HG03095 (cell line): Measurements from ENCODE around the gene LAMB1.
"Not testable (repeated sequence)": the region's sequence is repeated elsewhere in the genome, so short reads cannot be mapped to it uniquely, and the experiment has no call there.

Experiments used
- ATAC-seq: cut with Tn5 transposase; IDR thresholded peaks from one replicate; pipeline ENCODE4 v1.9.1; 2021; ENCODE audit warnings: moderate library complexity; ENCODE audit not compliant: unreplicated experiment

The LAMB1 gene

GRCh38 chr7:107973861-107974260 lies 29.1 kb downstream of the LAMB1 start:
- ATAC-seq, result no peak

DNA sequence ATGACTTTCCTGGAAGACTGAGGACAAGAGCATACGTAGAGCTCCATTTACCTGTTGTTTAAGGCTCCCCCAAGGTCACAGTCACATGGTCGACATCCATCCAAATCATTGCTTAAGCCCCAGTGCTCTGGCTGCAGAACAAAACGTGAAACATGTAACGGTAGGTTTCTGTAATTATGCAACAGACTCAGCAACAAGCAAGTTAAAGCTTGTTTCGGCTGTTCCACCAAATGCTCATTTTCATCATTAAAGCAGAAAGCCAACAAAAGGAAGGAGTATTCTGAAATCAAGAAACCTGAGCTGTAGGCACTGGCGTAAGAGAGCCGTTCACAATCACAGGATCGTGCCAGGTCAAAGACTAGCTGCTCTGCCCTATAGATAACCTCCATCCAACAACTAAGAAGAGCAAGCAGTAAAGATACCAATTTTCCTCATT lies 30.0 kb downstream of the LAMB1 start:
- ATAC-seq, result no peak

DNA sequence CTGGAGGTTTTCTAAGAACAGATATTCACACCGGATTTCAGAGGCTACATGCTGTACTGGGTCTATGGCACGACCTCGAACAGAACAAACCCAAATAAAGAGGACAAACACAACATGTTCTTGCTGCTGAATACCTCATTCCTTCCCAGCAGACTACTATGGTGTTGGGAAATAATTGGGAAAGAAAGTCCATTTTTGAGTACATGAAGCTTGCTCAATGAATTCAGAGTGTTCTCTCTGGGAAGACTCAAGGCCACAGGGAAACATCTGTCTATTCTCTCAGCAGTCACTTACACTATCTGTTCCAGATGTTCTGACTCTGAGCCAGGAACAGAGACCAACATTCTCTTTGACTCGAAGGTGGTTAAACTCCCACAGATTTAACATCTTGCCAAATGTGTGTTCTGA lies 30.9 kb downstream of the LAMB1 start:
- no peak for ATAC-seq

DNA sequence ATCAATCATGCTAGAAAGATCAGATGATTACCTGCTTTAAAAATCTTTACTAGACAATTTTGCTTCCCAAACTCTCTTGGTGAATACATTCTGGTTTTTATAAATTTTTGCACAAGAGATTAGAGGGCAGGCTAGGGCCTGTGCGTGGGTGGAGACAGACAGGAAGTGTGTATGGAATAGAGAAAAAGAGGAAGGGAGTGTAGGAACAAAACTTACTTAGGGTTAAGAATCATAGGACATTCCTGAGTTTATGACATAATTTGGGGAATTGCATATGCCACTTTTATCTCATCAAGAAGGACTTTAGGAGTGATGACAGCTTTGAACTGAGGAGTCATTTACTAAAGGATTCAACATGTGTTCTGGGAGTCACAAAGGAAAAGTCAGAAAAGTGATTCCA lies 31.3 kb downstream of the LAMB1 start:
- ATAC-seq, result no peak

- no peak for ATAC-seq
Measured at GRCh38 chr7:107971100-107971499, 31.9 kb downstream of the LAMB1 start.

GRCh38 chr7:107969856-107970255 lies 33.1 kb downstream of the LAMB1 start:
- no peak for ATAC-seq

DNA sequence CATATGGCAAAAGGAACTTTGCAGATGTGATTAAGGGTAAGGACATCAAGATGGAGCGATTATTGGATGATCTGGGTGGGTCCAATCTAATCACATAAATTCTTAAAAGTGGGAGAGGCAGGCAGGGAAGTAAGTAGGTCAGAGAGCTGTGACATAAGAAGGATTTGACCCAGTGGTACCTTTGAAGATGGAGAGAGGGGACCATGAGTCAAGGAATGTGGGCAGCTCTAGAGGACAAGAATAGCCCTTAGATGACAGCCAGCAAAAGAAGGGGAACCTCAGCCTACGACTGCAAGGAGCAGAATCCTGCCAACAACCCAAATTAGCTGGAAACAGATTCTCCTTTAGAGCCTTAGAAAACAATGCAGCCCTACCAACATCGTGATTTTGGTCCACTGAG lies 34.5 kb downstream of the LAMB1 start:
- ATAC-seq, result no peak

DNA sequence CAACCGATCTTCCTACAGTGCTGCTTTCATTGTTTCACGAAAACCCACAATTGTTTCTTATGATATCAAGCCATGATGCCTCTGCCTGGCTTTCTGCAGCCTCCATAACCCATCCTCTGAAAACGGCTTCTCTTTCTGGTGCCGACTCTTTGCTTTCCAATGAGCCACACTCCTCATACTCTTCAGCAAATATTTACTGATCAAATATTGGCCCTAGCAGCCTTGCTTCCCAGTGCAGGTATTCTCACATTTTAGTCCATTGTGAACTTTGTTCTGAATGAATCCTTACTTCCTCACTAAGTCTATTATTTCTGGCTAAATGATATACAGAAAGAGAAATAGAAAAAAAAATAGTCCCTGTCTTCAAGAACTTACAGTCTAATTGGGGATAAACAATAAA lies 35.5 kb downstream of the LAMB1 start:
- no peak for ATAC-seq

DNA sequence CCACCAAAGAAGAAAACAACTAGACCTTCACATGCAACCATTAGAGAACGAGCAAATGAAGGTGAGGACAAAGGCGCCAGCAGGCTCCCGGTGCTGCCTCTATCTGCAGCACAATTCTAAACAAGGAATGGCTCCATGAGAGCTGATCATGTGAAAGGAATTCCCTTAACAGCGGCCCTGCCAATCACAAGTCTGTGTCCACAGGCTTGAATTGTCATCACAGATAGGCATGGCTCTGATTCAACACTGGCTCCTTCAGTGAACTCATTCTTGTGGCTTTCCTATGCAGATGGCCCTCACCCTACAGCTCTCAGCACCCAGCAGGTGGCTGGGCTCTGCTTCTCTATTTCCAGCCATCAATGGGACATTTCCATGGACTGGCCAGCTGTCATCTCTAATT lies 36.2 kb downstream of the LAMB1 start:
- ATAC-seq, result no peak

DNA sequence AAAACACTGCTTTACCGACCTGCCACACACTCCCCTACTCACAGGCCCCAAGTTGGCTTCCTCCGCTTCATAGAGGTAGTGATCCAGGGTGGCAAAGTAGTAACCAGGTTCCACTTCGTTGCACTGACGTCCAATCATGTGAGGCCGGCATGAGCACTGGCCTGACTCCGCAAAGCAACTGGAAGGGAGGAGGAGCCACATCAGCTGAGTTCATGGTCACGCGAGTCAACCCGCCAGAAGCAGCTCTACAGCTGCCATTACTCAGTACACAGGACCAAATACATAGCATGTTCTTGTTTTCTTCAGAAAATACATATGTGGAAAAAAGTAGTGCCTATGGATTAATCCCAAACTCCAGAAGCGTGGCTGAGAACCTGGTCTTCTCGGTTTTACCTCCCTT lies 38.5 kb downstream of the LAMB1 start:
- no peak for ATAC-seq

- ATAC-seq, result no peak
Measured at GRCh38 chr7:107962817-107963216, 40.1 kb downstream of the LAMB1 start.

- no peak for ATAC-seq
Measured at GRCh38 chr7:107961405-107961804, 41.6 kb downstream of the LAMB1 start.

DNA sequence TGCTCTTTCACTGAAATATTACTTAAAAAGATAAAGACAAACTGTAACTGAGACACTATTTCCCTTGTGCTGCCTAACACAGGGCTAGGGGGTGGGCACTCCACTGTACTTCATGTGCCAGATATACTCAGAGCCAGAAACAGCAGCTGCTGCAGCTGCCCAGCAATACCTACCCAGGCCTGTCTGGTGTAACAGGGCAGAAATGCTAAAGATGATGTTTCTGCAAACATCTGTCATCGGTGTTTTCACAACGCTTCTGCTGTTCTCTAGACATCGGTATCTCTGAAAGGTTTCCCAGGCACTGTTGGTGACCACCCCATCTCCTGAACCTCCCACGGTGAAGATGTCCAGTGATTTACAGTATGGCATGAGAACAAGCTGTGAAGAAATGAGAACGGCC lies 42.7 kb downstream of the LAMB1 start:
- no peak for ATAC-seq

- no peak for ATAC-seq
Measured at GRCh38 chr7:107959527-107959898, 43.4 kb downstream of the LAMB1 start.

- ATAC-seq, result no peak
Measured at GRCh38 chr7:107958764-107959526, 44.0 kb downstream of the LAMB1 start.

DNA sequence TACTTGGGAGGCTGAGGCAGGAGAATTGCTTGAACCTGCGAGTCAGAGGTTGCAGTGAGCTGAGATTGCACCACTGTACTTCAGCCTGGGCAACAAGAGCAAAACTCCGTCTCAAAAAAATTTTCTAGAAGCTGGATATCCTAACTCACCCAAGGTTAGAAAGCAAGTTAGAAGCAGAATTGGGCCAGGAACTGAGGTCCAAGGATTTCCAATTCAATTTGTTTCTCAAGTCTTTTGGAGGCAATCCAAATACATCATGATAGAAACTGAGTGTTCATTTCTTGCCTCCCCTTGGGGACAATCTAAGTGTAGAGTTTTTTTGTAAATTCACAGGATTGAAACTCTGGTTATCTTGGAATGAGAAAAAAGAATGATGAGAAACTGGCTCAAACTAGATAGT lies 45.5 kb downstream of the LAMB1 start:
- no peak for ATAC-seq

- ATAC-seq, result not testable (repeated sequence)
Measured at GRCh38 chr7:107956950-107957349, 46.0 kb downstream of the LAMB1 start.

DNA sequence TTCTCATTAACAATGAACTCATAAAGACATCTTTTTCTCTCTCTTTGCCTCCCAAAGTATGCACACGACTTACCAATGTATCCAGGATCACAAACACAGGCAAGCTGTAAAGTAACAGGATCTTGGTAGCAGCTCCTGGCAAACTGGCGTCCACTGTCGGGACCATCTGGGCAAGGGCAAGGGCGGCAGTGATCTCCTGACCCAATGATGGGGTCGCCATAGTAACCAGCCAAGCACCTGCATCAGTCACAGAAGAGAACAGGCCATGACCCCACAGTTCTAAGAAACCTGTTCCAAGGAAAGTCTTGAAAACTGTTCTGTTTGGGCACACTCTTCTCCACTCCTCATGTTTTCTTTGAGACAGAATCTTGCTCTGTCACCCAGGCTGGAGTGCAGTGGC lies 47.6 kb downstream of the LAMB1 start:
- ATAC-seq, result no peak

DNA sequence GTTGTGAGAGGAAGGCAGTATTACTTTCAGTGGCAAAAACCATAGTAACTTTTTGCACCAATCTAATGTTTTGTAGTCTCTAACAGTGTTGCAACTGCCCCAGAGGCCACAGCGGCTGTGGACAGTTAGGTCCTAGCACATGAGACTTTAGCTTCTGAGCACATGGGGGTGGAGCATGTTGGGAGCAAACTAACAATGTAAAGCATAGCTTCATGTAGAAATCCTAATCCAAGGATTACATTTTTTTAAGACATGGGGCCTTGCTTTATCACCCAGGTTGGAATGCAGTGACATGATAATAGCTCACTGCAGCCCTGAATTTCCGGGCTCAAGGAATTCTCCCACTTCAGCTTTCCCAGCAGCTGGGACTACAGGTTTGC lies 49.0 kb downstream of the LAMB1 start:
- ATAC-seq, result no peak

DNA sequence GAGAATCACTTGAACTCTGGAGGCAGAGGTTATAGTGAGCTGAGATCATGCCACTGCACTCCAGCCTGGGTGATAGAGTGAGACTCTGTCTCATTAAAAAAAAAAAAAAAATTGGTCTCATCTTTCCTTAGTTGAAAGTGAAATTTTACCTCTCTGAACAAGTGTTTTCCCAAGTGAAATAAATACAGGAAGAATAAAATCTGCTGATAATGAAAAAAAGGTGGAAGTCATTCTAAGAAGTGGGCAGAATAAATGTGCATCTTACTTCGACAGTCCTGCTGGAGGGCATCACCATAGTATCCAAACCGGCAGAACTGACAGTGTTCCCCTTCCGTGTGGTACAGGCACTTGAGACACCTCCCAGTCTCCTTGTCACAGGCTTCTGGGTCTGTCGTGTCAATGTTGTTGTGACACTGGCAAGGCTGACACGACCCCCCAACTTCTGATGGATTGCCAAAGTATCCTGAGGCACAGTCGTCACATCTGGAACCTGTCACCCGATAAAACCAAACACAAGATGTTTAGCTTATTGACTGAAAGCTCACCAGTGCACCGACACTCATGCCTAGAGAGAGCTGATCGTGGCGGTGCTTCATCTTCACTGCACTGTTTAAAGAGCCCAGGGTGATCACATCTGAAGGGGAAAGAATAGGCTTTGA lies 49.6 kb downstream of the LAMB1 start:
- ATAC-seq, result no peak

GRCh38 chr7:107951896-107952295 lies 51.1 kb downstream of the LAMB1 start:
- ATAC-seq, result no peak

DNA sequence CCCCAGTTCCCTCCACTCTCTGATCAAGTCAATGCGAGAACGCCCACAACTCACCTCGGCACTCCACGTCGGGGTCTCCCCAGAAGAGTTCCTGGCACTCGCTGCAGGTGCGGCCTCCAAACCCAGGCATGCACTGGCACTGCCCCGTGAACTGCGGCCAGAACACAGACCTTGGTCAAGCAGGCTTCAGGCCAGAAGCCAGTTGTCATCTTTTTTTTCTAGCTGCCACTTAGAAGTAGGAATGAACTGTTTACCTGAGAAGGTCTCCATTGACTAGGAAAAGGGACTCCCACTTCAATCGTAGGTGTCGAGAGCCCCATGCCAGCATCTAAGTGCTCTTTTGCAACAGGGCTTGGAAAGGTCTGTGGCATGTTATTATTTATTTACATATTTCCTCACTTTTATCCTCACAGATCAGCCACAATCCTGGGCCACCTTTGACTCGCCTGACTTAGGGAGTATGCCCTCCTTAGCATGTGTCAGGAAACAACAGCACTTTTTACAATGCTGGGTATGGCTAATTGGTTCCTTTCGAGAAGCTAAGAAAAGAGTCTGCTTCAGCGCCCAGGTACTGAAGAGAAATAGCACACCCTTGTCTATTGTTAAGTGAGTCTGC lies 51.7 kb downstream of the LAMB1 start:
- ATAC-seq, result no peak
